22Rv1 (cell line): ENCODE results near the gene ZNF211.
A peak's percentile ranks its signal among the peaks of the same experiment; 100 is the strongest.

Experiments used
- H3K27ac ChIP-seq: fragments of 450-650 bp; 2 replicates; pipeline ENCODE4 v1.5.1; 2017
- ZFX ChIP-seq: fragments of 450-650 bp; IDR thresholded peaks from 2 replicates; pipeline ENCODE4 v1.6.1; 2017; ENCODE audit warnings: antibody characterized with exemption, borderline replicate concordance
- TF ChIP-seq, protein P1 (sequence below): fragments of 450-650 bp; IDR thresholded peaks from 2 replicates; pipeline ENCODE4 v1.5.1; 2017; ENCODE audit warnings: mild to moderate bottlenecking

The ZNF211 gene

GRCh38 chr19:57641715-57642234 is 8.8 kb downstream of the ZNF211 start:
- no peak overlapping the region for H3K27ac ChIP-seq
- TF ChIP-seq ZFX = no peak
- TF ChIP-seq, protein P1, sequence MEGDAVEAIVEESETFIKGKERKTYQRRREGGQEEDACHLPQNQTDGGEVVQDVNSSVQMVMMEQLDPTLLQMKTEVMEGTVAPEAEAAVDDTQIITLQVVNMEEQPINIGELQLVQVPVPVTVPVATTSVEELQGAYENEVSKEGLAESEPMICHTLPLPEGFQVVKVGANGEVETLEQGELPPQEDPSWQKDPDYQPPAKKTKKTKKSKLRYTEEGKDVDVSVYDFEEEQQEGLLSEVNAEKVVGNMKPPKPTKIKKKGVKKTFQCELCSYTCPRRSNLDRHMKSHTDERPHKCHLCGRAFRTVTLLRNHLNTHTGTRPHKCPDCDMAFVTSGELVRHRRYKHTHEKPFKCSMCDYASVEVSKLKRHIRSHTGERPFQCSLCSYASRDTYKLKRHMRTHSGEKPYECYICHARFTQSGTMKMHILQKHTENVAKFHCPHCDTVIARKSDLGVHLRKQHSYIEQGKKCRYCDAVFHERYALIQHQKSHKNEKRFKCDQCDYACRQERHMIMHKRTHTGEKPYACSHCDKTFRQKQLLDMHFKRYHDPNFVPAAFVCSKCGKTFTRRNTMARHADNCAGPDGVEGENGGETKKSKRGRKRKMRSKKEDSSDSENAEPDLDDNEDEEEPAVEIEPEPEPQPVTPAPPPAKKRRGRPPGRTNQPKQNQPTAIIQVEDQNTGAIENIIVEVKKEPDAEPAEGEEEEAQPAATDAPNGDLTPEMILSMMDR = no peak

DNA sequence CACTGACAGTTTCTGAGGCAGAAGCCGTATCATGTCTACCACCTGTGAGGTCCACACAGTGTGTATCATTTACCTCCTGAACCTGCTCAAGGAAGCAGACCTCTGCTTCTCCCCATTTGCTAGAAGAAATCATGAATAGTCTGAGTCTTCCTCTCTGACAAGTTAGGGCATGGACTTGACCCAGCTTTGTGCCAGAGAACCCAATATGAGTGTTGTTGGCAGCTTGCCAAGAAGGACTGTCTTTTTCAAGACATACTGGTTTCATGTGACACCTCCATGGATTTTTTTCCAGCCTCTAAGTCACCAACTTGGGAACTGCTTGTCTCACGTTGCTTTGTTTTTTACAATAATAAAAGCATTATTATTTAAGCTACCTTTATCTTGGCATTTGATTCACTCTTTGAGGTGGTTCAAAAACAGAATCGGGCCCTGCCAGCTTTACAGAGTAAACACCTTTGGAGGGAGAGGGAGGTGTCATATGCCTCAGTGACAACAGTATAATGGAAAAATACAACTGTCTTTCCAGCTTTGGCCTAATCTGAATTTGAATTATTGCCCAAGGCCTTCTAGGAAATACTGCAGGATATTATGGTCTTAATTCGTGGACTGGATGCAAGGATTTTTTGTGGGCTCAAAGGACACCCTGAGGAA is 9.6 kb downstream of the ZNF211 start:
- no peak overlapping the region for H3K27ac ChIP-seq
- TF ChIP-seq ZFX = no peak
- TF ChIP-seq, protein P1 = no peak

DNA sequence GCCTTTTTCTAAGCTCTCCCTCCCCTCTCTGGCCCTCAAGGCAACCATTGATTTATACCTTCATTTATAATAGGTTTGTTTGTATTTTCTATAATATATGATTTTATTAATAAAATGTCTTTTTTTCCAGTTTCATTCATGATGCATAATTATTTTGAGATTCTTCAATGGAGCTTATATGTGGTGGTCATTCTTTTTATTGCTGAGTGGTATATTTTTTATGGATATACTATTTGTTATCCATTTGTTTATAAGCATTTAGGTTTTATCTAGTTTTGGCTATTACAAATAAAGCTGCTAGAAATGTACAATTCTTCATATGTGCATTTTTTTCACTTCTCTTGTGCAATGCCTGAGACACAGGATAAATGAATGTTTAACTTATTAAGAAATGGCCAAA is 10.8 kb downstream of the ZNF211 start:
- H3K27ac ChIP-seq = no peak overlapping the region
- TF ChIP-seq, protein P1 = no peak
- TF ChIP-seq ZFX = no peak

DNA sequence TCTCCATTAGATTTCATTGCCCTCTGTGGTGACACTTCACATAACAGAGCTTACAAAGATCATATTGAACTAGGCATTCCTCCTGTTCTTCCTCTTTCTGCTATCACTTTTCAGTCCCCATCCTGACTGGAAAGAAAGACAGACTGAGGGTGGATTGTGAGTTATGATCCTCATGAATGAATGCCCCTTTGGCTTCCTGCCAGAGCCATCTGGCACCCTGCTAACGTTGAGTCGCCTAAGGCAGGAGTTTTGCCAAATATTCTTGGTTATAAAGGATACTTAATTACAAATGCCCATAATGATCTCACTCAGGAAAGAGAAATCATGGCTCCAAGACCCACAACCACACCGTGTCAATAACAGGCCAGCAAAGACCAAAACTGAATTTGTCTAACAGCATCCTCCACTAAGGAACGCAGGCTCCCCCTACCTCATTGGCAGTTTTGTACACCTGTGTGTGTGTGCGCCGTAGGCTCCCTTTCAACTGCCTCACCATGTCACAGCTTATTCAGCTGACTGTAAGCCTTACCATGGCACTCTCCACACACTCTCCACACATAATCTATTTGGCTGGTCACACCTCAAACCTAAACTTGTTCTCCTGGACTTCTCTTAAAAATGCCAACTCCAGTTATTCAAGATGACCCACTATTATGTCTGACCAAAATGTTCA is 15.5 kb downstream of the ZNF211 start:
- H3K27ac ChIP-seq = no peak overlapping the region
- TF ChIP-seq ZFX = no peak
- TF ChIP-seq, protein P1 = no peak

- TF ChIP-seq ZFX = no peak
- TF ChIP-seq, protein P1 = 0 out of 2 replicates have a peak, but pooled peaks have one; percentile 16
- no peak overlapping the region for H3K27ac ChIP-seq
Measured at GRCh38 chr19:57651654-57651996, 18.7 kb downstream of the ZNF211 start.

DNA sequence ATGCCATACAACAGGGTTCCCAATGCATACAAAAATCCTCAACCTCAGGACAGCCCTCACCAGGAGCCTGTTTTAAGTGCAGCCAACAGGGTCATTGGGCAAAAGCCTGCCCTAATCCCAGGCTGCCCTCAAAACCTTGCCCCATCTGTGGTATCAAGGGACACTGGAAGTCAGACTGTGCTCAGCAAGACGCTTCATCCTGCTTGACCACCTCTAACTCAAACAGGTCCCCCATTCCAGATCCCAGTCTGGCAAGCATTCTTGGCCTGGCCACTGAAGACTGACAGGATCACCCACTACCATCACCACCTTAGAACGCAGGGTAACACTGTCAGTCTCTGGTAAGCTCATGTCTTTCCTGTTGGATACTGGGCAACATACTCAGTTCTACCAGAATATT is 20.7 kb downstream of the ZNF211 start:
- no peak overlapping the region for H3K27ac ChIP-seq
- TF ChIP-seq ZFX = no peak
- TF ChIP-seq, protein P1 = no peak

DNA sequence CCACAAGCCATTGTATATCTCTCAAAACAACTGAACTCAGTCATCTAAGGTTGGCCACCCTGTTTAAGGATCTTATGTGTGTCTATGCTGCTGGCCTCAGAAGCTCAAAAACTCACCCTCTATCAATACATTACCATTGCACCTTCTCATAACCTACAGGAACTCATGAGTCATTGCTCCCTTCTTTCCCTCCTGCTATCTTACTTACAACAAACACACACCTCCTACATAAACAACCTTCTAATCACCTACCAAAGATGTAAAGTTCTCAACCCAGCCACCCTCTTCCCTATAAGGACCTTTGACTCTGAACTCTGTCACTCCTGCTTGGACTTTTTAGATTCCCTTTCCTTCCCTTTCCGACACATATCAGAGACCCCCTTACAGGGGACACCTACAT is 22.5 kb downstream of the ZNF211 start:
- no peak overlapping the region for H3K27ac ChIP-seq
- TF ChIP-seq, protein P1 = no peak
- TF ChIP-seq ZFX = no peak
